Glutamatergic neuron (in vitro differentiated cells): ENCODE results near the gene TAC3. TPM values are rescaled to one million over a fixed set of nuclear protein-coding genes. Genes with fewer than 3 reads are reported as not detected.

ENCODE experiments used
- DNase-seq: peaks from one replicate; pipeline ENCODE4 v3.0.0; 2022
- H3K27ac Mint-ChIP-seq: one replicate; pipeline ENCODE4 v1.8.0; 2020; ENCODE audit warnings: mild to moderate bottlenecking, mixed read lengths, inconsistent platforms; ENCODE audit not compliant: unreplicated experiment
- H3K27me3 Mint-ChIP-seq: one replicate; pipeline ENCODE4 v1.8.0; 2020; ENCODE audit warnings: mild to moderate bottlenecking, moderate library complexity, mixed read lengths, inconsistent platforms; ENCODE audit not compliant: unreplicated experiment
- H3K36me3 Mint-ChIP-seq: one replicate; pipeline ENCODE4 v1.8.0; 2020; ENCODE audit warnings: mild to moderate bottlenecking, mixed read lengths, inconsistent platforms; ENCODE audit not compliant: unreplicated experiment
- H3K4me1 Mint-ChIP-seq: one replicate; pipeline ENCODE4 v1.8.0; 2020; ENCODE audit warnings: mild to moderate bottlenecking, low read depth, mixed read lengths, inconsistent platforms; ENCODE audit not compliant: unreplicated experiment
- H3K4me3 Mint-ChIP-seq: one replicate; pipeline ENCODE4 v1.8.0; 2020; ENCODE audit warnings: mild to moderate bottlenecking, mixed read lengths, inconsistent platforms; ENCODE audit not compliant: unreplicated experiment
- H3K9me3 Mint-ChIP-seq: one replicate; pipeline ENCODE4 v1.8.0; 2020; ENCODE audit warnings: mild to moderate bottlenecking, moderate library complexity, mixed read lengths, inconsistent platforms; ENCODE audit not compliant: unreplicated experiment
- total RNA-seq: library from RNA; stranded (reverse); fragmentation: NEBNext Ultra II Directional; extraction: Animal tissue kit (Norgen Biotek cat#: 25700); gene quantifications from one replicate; pipeline ENCODE4 v1.2.1, GENCODE V29; 2021; ENCODE audit not compliant: unreplicated experiment
- TF ChIP-seq, protein P1 (sequence below): fragments of 200-600 bp; sonication (generic); IDR thresholded peaks from one replicate; pipeline ENCODE4 v1.5.0; 2021; ENCODE audit not compliant: partially characterized antibody, unreplicated experiment

The TAC3 gene
- total RNA-seq, 1 donor from 2014 or later, result 0.74 TPM

- no peak overlapping the region for H3K4me3 Mint-ChIP-seq
- TF ChIP-seq, protein P1, sequence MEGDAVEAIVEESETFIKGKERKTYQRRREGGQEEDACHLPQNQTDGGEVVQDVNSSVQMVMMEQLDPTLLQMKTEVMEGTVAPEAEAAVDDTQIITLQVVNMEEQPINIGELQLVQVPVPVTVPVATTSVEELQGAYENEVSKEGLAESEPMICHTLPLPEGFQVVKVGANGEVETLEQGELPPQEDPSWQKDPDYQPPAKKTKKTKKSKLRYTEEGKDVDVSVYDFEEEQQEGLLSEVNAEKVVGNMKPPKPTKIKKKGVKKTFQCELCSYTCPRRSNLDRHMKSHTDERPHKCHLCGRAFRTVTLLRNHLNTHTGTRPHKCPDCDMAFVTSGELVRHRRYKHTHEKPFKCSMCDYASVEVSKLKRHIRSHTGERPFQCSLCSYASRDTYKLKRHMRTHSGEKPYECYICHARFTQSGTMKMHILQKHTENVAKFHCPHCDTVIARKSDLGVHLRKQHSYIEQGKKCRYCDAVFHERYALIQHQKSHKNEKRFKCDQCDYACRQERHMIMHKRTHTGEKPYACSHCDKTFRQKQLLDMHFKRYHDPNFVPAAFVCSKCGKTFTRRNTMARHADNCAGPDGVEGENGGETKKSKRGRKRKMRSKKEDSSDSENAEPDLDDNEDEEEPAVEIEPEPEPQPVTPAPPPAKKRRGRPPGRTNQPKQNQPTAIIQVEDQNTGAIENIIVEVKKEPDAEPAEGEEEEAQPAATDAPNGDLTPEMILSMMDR, result no peak
- peaks cover 11% of the 10 kb centered on the region for H3K27me3 Mint-ChIP-seq
- DNase-seq, result no peak
- peaks cover 4% of the 10 kb centered on the region for H3K9me3 Mint-ChIP-seq
- no peaks in the 10 kb centered on the region for H3K36me3 Mint-ChIP-seq
- no peak overlapping the region for H3K27ac Mint-ChIP-seq
- no peaks in the 10 kb centered on the region for H3K4me1 Mint-ChIP-seq
Measured at GRCh38 chr12:57011438-57012424, 4.6 kb downstream of the TAC3 start.

GRCh38 chr12:57010627-57011247, 5.6 kb downstream of the TAC3 start:
- Mint-ChIP-seq H3K4me3 (no peak overlapping the region), H3K9me3 (peaks cover 5% of the 10 kb centered on the region), H3K27me3 (peaks cover 12% of the 10 kb centered on the region), H3K4me1 (peaks cover under 1% of the 10 kb centered on the region), H3K27ac (no peak overlapping the region), H3K36me3 (no peaks in the 10 kb centered on the region)
- TF ChIP-seq, protein P1, result no peak
- DNase-seq, result no peak

DNA sequence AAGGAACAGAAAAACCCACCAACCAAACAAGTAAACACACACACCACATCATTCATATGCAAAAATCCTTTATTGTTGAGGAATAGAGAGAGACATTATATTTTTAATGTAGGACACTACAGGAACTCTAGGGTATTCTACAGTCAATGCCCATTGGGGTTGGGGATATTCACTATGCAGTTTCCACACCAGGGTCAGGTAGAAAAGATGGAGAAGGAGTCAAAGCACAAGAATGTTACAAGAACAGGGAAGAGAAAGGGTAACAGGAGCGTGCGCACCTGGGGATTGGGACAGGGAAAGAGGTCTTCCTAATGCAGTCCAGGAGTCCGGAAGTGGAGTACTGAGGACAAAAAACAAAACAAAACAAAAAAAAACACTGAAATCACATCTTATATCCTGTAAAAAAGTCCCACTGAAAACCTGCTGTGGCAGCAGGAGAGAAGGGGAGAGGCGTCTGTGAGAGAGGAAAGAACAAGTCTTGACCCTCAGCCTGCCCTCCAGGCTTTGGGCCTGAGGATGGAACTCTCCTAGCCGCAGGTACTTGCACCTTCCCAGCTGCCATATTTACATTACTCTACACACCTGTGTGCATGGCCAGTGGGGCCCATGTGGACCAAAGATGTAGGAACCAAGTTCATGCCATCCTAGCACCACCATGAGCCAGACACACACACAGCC, 6.2 kb downstream of the TAC3 start:
- H3K9me3 Mint-ChIP-seq, result peaks cover 5% of the 10 kb centered on the region
- peaks cover 7% of the 10 kb centered on the region for H3K4me1 Mint-ChIP-seq
- DNase-seq, result no peak
- H3K4me3 Mint-ChIP-seq, result no peak overlapping the region
- TF ChIP-seq, protein P1, result no peak
- H3K27me3 Mint-ChIP-seq, result peaks cover 12% of the 10 kb centered on the region
- H3K27ac Mint-ChIP-seq, result no peak overlapping the region
- H3K36me3 Mint-ChIP-seq, result no peaks in the 10 kb centered on the region

- H3K4me3 Mint-ChIP-seq, result no peak overlapping the region
- H3K27me3 Mint-ChIP-seq, result peaks cover 11% of the 10 kb centered on the region
- TF ChIP-seq, protein P1, result peak; percentile 42
- no peaks in the 10 kb centered on the region for H3K36me3 Mint-ChIP-seq
- peaks cover 8% of the 10 kb centered on the region for H3K4me1 Mint-ChIP-seq
- no peak for DNase-seq
- H3K27ac Mint-ChIP-seq, result no peak overlapping the region
- peaks cover 5% of the 10 kb centered on the region for H3K9me3 Mint-ChIP-seq
Measured at GRCh38 chr12:57008178-57008577, 8.2 kb downstream of the TAC3 start.
